Chondrocyte (in vitro differentiated cells): Measurements from ENCODE around the gene TUBA3C. TPM values are rescaled to one million over a fixed set of nuclear protein-coding genes. Genes with fewer than 3 reads are reported as not detected.
"Not testable (repeated sequence)": the region's sequence is repeated elsewhere in the genome, so short reads cannot be mapped to it uniquely, and the experiment has no call there.

Source experiments
- DNase-seq: peaks from one replicate; pipeline ENCODE4 v3.0.0; 2021; ENCODE audit warnings: mixed read lengths, low spot score
- H3K27ac Mint-ChIP-seq: one replicate; pipeline ENCODE4 v1.8.0; 2021; ENCODE audit warnings: mild to moderate bottlenecking, moderate library complexity, mixed read lengths; ENCODE audit not compliant: unreplicated experiment
- H3K27me3 Mint-ChIP-seq: 2 replicates; pipeline ENCODE4 v1.8.0; 2021; ENCODE audit warnings: low read depth, mixed read lengths
- H3K36me3 Mint-ChIP-seq: 2 replicates; pipeline ENCODE4 v1.8.0; 2021; ENCODE audit warnings: low read depth, mixed read lengths
- H3K4me1 Mint-ChIP-seq: 2 replicates; pipeline ENCODE4 v1.8.0; 2021; ENCODE audit warnings: low read depth, mild to moderate bottlenecking, mixed read lengths
- H3K4me3 Mint-ChIP-seq: one replicate; pipeline ENCODE4 v1.8.0; 2021; ENCODE audit warnings: mild to moderate bottlenecking, moderate library complexity, mixed read lengths; ENCODE audit not compliant: unreplicated experiment
- H3K9me3 Mint-ChIP-seq: 2 replicates; pipeline ENCODE4 v1.8.0; 2021; ENCODE audit warnings: low read depth, mixed read lengths
- CTCF ChIP-seq: fragments of 200-600 bp; sonication (generic); IDR thresholded peaks from 2 replicates; pipeline ENCODE4 v1.5.0; 2021; ENCODE audit warnings: antibody characterized with exemption, mild to moderate bottlenecking, moderate library complexity
- long read RNA-seq: library from polyadenylated mRNA; stranded (forward); transcript quantifications from one replicate; pipeline ENCODE4 v2.0.0, GENCODE V29; 2021
- total RNA-seq: library from RNA; stranded (reverse); gene quantifications from 3 replicates; pipeline ENCODE4 v1.2.1, GENCODE V29; 2021

Gene TUBA3C
- total RNA-seq = not detected in 3 replicates
- long read RNA-seq = 0 reads

GRCh38 chr13:19181621-19182485, at the start of gene TUBA3C:
Gene TUBA3C, minus strand, starts transcription at chr13:19181824. Its CDS starts 77 bp downstream, at chr13:19181747.
- peaks cover 54% of the 10 kb centered on the region for H3K9me3 Mint-ChIP-seq

GRCh38 chr13:19207413-19207812, 25.8 kb upstream of the TUBA3C start:
- H3K9me3 Mint-ChIP-seq = peaks cover 25% of the 10 kb centered on the region
- DNase-seq, H3K4me1 Mint-ChIP-seq, H3K27me3 Mint-ChIP-seq, H3K27ac Mint-ChIP-seq, H3K4me3 Mint-ChIP-seq, H3K36me3 Mint-ChIP-seq: not testable (repeated sequence)

More at GRCh38 chr13:19181621-19182485, at the start of gene TUBA3C:
- no peaks in the 10 kb centered on the region for H3K4me1 Mint-ChIP-seq
- DNase-seq = peak; percentile 86
- H3K4me3 Mint-ChIP-seq = no peak within 1 kb of the TSS
- H3K27ac Mint-ChIP-seq = no peak within 1 kb of the TSS
- TF ChIP-seq CTCF = no peak
- H3K36me3 Mint-ChIP-seq = no peaks in the 10 kb centered on the region
- no peaks in the 10 kb centered on the region for H3K27me3 Mint-ChIP-seq

GRCh38 chr13:19192622-19193021, 11.0 kb upstream of the TUBA3C start:
- peaks cover 35% of the 10 kb centered on the region for H3K9me3 Mint-ChIP-seq
- not testable (repeated sequence) for DNase-seq

GRCh38 chr13:19189911-19190310, 8.3 kb upstream of the TUBA3C start:
- H3K9me3 Mint-ChIP-seq = peaks cover 51% of the 10 kb centered on the region

More at GRCh38 chr13:19192622-19193021, 11.0 kb upstream of the TUBA3C start:
- not testable (repeated sequence) for H3K27ac Mint-ChIP-seq, H3K36me3 Mint-ChIP-seq, H3K27me3 Mint-ChIP-seq, H3K4me1 Mint-ChIP-seq, H3K4me3 Mint-ChIP-seq

GRCh38 chr13:19189368-19189767, 7.7 kb upstream of the TUBA3C start:
- not testable (repeated sequence) for H3K36me3 Mint-ChIP-seq, H3K27ac Mint-ChIP-seq, H3K4me3 Mint-ChIP-seq, DNase-seq, H3K4me1 Mint-ChIP-seq, H3K27me3 Mint-ChIP-seq
- peaks cover 51% of the 10 kb centered on the region for H3K9me3 Mint-ChIP-seq

More at GRCh38 chr13:19189911-19190310, 8.3 kb upstream of the TUBA3C start:
- H3K36me3 Mint-ChIP-seq, H3K27me3 Mint-ChIP-seq, H3K27ac Mint-ChIP-seq, DNase-seq, H3K4me3 Mint-ChIP-seq, H3K4me1 Mint-ChIP-seq: not testable (repeated sequence)

- DNase-seq = no peak
- no peaks in the 10 kb centered on the region for H3K4me1 Mint-ChIP-seq
- H3K27ac Mint-ChIP-seq = no peak overlapping the region
- H3K4me3 Mint-ChIP-seq = no peak overlapping the region
- no peak for TF ChIP-seq CTCF
- peaks cover 56% of the 10 kb centered on the region for H3K9me3 Mint-ChIP-seq
- no peaks in the 10 kb centered on the region for H3K27me3 Mint-ChIP-seq
- peaks cover 2% of the 10 kb centered on the region for H3K36me3 Mint-ChIP-seq
Measured at GRCh38 chr13:19185865-19186645, 4.4 kb upstream of the TUBA3C start.
